K562 (cell line): Measurements from ENCODE around the gene TXLNG. TPM values are rescaled to one million over a fixed set of nuclear protein-coding genes. Genes with fewer than 3 reads are reported as not detected.
A peak's percentile ranks its signal among the peaks of the same experiment; 100 is the strongest.

Experiments used
- ATAC-seq: fragments of 200-7000 bp; cut with Tn5 transposase; 3 replicates; pipeline ENCODE4 v1.9.1; 2020; ENCODE audit warnings: moderate library complexity
- BruUV-seq: library from RNA; stranded (reverse); fragments of 400-500 nt; replicated peaks from 2 replicates; lab custom pipeline; 2021; lab: Mats Ljungman, UMichigan
- CTCF ChIA-PET: fragments of 300-600 bp; formaldehyde crosslinking; extraction: SDS; loops from one replicate; lab custom pipeline; 2021; ENCODE audit warnings: low intra/inter-chr PET ratio; lab: Yijun Ruan, JAX
- POLR2A ChIA-PET: fragments of 300-600, 350-650 bp; sonication (Branson Sonifier 250); formaldehyde crosslinking; extraction: SDS; loops from one replicate; lab custom pipeline; 2021; ENCODE audit warnings: antibody characterized with exemption, inconsistent platforms; lab: Yijun Ruan, JAX
- DNase-seq, 4 experiments: peaks; one replicate each; pipeline versions ENCODE4 v3.0.0 to v3.0.0-alpha.2; 2011 to 2018; ENCODE audit warnings: low spot score in 3 of 4, mixed read lengths in 3 of 4; ENCODE audit errors: extremely low read depth in 1 of 4
- FAIRE-seq: peaks from 2 replicates; lab custom pipeline; 2011; peaks lifted over from hg19 to GRCh38; lab: Jason Lieb, UNC
- H2AFZ ChIP-seq: 2 replicates; pipeline ENCODE4 v1.6.0; 2011; ENCODE audit warnings: low read depth, low read length, control low read depth, inconsistent platforms
- H3K27ac ChIP-seq: fragments of 200-600 bp; 3 replicates; pipeline ENCODE4 v1.8.0; 2011; ENCODE audit warnings: low read depth, mild to moderate bottlenecking, control low read depth, inconsistent platforms, low read length, moderate library complexity, mixed read lengths; ENCODE audit errors: extremely low read depth
- H3K27me3 ChIP-seq, 2 experiments: fragments of 300-600 bp in 1 of 2; 2 replicates in 1 of 2; 3 replicates in 1 of 2; pipeline versions ENCODE4 v1.6.0 to v1.8.0; 2011; ENCODE audit warnings: inconsistent platforms in 2 of 2, low read length in 2 of 2, mild to moderate bottlenecking in 1 of 2, mixed read lengths in 1 of 2, moderate library complexity in 1 of 2; ENCODE audit not compliant: control insufficient read depth in 2 of 2, insufficient read depth in 2 of 2
- H3K36me3 ChIP-seq: fragments of 300-600 bp; 3 replicates; pipeline ENCODE4 v1.8.0; 2011; ENCODE audit warnings: mild to moderate bottlenecking, low read length, inconsistent platforms; ENCODE audit not compliant: control insufficient read depth, insufficient read depth
- H3K4me1 ChIP-seq, 2 experiments: fragments of 200-600 bp in 1 of 2; replicated peaks in 1 of 2; 2 replicates in 1 of 2; 3 replicates in 1 of 2; pipeline versions ENCODE4 v1.5.1 to v1.8.0; 2011; ENCODE audit warnings: inconsistent platforms in 2 of 2, low read length in 2 of 2, mild to moderate bottlenecking in 1 of 2, mixed read lengths in 1 of 2, moderate library complexity in 1 of 2; ENCODE audit not compliant: control insufficient read depth in 2 of 2, insufficient read depth in 2 of 2
- H3K4me2 ChIP-seq: 2 replicates; pipeline ENCODE4 v1.6.1; 2011; ENCODE audit warnings: low read length, control low read depth, inconsistent platforms, mixed read lengths; ENCODE audit not compliant: insufficient read depth
- H3K4me3 ChIP-seq: fragments of 200-600 bp; sonication (generic), shearing (Covaris generic); 2 replicates; pipeline ENCODE4 v1.5.1; 2016; ENCODE audit warnings: control low read depth, inconsistent platforms
- H3K79me2 ChIP-seq: fragments of 200-600 bp; 3 replicates; pipeline ENCODE4 v1.8.0; 2011; ENCODE audit warnings: low read length, inconsistent platforms; ENCODE audit not compliant: control insufficient read depth, insufficient read depth
- H3K9ac ChIP-seq, 2 experiments: 2 replicates each; pipeline versions ENCODE4 v1.6.0 to v1.6.1; 2011; ENCODE audit warnings: low read depth in 2 of 2, low read length in 2 of 2, control low read depth in 1 of 2, inconsistent platforms in 1 of 2, mild to moderate bottlenecking in 1 of 2, mixed read lengths in 1 of 2; ENCODE audit not compliant: insufficient read depth in 1 of 2
- H3K9me1 ChIP-seq: one replicate; pipeline ENCODE4 v1.6.0; 2011; ENCODE audit warnings: inconsistent platforms, mild to moderate bottlenecking, low read length, moderate library complexity; ENCODE audit not compliant: control insufficient read depth, insufficient read depth
- H3K9me3 ChIP-seq: replicated peaks from 2 replicates; pipeline ENCODE4 v1.5.1; 2011; ENCODE audit warnings: low read depth, low read length, inconsistent platforms; ENCODE audit not compliant: control insufficient read depth, insufficient read depth
- H4K20me1 ChIP-seq: replicated peaks from 2 replicates; pipeline ENCODE4 v1.6.1; 2011; ENCODE audit warnings: low read length, inconsistent platforms, mixed read lengths; ENCODE audit not compliant: control insufficient read depth, insufficient read depth
- ZNF445 ChIP-seq: fragments of 250-450 bp; sonication (Bioruptor Pico); IDR thresholded peaks from 2 replicates; pipeline ENCODE4 v1.4.0; 2020; ENCODE audit warnings: low read depth, mild to moderate bottlenecking, moderate library complexity
- ZNF79 ChIP-seq: fragments of 250-450 bp; sonication (Bioruptor Pico); IDR thresholded peaks from 2 replicates; pipeline ENCODE4 v1.4.0; 2020; ENCODE audit warnings: low read depth, mild to moderate bottlenecking, moderate library complexity
- WGBS: fragments of 100-300 bp; shearing (Covaris generic); methylation state at CpG from one replicate; pipeline ENCODE4 v1.1.6; 2016; ENCODE audit warnings: low coverage, mixed read lengths; ENCODE audit not compliant: insufficient coverage; ENCODE audit errors: missing lambda C conversion rate; 5-methylcytosine and 5-hydroxymethylcytosine counted together
- in situ Hi-C: fragments of 300-500 bp; cut with MboI; formaldehyde crosslinking; loops from 4 replicates; pipeline ENCODE4 v1.15.0; 2018; ENCODE audit warnings: inconsistent platforms, mixed read lengths
- intact Hi-C: fragments of 100-400 bp; cut with micrococcal nuclease; formaldehyde crosslinking; loops from 2 replicates; pipeline ENCODE4 v1.14.2; 2022
- polyA plus RNA-seq, 8 experiments: library from polyadenylated mRNA; depleted of rRNA in 4 of 8; stranded (reverse) in 5 of 8; unstranded in 3 of 8; fragments of >200 nt; fragmentation: Nextera tagmentation in 2 of 8; fragmentation: Illumina TruSeq in 1 of 8; extraction: Ambion mirVana in 2 of 8; extraction: Trizol in 1 of 8; gene quantifications; 2 replicates each; pipeline versions ENCODE4 v1.2.1 to v1.2.3, GENCODE V29; 2011 to 2014; ENCODE audit warnings: inconsistent platforms in 1 of 8, missing spikeins in 1 of 8
- total RNA-seq, 7 experiments: library from RNA; depleted of rRNA in 6 of 7; stranded (reverse); fragments of >200 nt in 6 of 7; fragmentation: Illumina TruSeq in 2 of 7; extraction: Trizol in 2 of 7; gene quantifications; 2 replicates each; pipeline versions ENCODE4 v1.2.1 to v1.2.3, GENCODE V29; 2011 to 2021; ENCODE audit warnings: low replicate concordance in 1 of 7
- TF ChIP-seq, protein P1 (sequence below), 2 experiments: fragments of 450-650 bp; conservative IDR thresholded peaks; 2 replicates each; pipeline ENCODE4 v1.6.1; 2017; ENCODE audit warnings: mild to moderate bottlenecking in 2 of 2, moderate library complexity in 2 of 2
- TF ChIP-seq, protein P2 (sequence below): fragments of 450-650 bp; IDR thresholded peaks from 2 replicates; pipeline ENCODE4 v1.6.1; 2016; ENCODE audit warnings: missing biosample characterization, missing genetic modification characterization
- TF ChIP-seq, protein P3 (sequence below): fragments of 450-650 bp; IDR thresholded peaks from 2 replicates; pipeline ENCODE4 v1.6.1; 2016; ENCODE audit warnings: mild to moderate bottlenecking, moderate library complexity

Gene TXLNG
- total and polyA plus RNA-seq, 9 of the 15 experiments (the other 6 are each of a cell fraction or from before 2014, with no cell fraction given), result 13.1 to 47.0 (median 31.6) TPM

DNA sequence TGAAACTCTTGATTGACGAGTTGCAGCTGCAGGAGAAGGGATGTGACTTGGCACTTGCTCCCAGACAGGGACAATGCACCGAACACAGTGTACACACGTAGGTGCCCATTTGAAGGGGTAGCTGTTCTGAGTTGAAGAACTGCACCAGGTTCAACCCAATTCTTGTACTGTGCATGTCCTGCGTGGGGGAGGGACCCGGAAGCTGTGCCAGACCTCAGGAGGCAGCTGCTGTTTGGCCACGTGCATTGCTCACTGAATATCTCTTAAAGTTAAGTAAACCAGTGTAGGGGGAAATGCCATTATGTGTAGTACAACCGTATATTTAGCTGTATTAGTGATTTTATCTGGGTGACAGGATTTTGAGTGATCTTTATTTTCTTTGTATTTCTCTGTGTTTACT is 95.9 kb downstream of the TXLNG start:
- Histone ChIP-seq H3K79me2 (no peaks in the 10 kb centered on the region), H3K27me3 (no peaks in the 10 kb centered on the region; a peak in 2 of 5 replicates), H3K9me1 (no peaks in the 10 kb centered on the region), H3K4me2 (peak overlapping the region; percentile 71), H3K4me1 (peaks cover 5% of the 10 kb centered on the region in 2 experiments; a peak in 4 of 5 replicates), H3K27ac (no peak overlapping the region), H4K20me1 (no peaks in the 10 kb centered on the region), H2AFZ (peak overlapping the region; percentile 100), H3K4me3 (peak overlapping the region; percentile 47), H3K9me3 (no peaks in the 10 kb centered on the region), H3K9ac (peak overlapping the region; percentile 65 to 68; a peak in 2 of 4 replicates), H3K36me3 (no peaks in the 10 kb centered on the region)
- POLR2A ChIA-PET, result no interaction called here
- FAIRE-seq (peak; percentile 29), ATAC-seq (peak; percentile 67), DNase-seq (peak in 2 of 4 experiments; percentile 22 to 37)
- intact Hi-C loops (no loop called here), in situ Hi-C loops (no loop called here)
- CTCF ChIA-PET, result interaction anchor here (1.0 to 1.6 kb wide), 2 partner anchors 56 to 165 kb away, joined by 6 to 7 read pairs; no protein-coding TSS in a partner anchor
- 27% methylated on average over 7 of the region's 7 CpGs for WGBS
- no TSS peak for BruUV-seq
- TF ChIP-seq, protein P1, sequence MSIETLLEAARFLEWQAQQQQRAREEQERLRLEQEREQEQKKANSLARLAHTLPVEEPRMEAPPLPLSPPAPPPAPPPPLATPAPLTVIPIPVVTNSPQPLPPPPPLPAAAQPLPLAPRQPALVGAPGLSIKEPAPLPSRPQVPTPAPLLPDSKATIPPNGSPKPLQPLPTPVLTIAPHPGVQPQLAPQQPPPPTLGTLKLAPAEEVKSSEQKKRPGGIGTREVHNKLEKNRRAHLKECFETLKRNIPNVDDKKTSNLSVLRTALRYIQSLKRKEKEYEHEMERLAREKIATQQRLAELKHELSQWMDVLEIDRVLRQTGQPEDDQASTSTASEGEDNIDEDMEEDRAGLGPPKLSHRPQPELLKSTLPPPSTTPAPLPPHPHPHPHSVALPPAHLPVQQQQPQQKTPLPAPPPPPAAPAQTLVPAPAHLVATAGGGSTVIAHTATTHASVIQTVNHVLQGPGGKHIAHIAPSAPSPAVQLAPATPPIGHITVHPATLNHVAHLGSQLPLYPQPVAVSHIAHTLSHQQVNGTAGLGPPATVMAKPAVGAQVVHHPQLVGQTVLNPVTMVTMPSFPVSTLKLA (conservative IDR thresholded peaks at IDR 0.05), result peak; percentile 45 to 53; a peak in 2 of 4 replicates
- TF ChIP-seq ZNF445 (CRISPR knock-in tag) (no peak), ZNF79 (CRISPR knock-in tag) (no peak)
- TF ChIP-seq, protein P2, sequence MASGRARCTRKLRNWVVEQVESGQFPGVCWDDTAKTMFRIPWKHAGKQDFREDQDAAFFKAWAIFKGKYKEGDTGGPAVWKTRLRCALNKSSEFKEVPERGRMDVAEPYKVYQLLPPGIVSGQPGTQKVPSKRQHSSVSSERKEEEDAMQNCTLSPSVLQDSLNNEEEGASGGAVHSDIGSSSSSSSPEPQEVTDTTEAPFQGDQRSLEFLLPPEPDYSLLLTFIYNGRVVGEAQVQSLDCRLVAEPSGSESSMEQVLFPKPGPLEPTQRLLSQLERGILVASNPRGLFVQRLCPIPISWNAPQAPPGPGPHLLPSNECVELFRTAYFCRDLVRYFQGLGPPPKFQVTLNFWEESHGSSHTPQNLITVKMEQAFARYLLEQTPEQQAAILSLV (tag), result no peak
- TF ChIP-seq, protein P3, sequence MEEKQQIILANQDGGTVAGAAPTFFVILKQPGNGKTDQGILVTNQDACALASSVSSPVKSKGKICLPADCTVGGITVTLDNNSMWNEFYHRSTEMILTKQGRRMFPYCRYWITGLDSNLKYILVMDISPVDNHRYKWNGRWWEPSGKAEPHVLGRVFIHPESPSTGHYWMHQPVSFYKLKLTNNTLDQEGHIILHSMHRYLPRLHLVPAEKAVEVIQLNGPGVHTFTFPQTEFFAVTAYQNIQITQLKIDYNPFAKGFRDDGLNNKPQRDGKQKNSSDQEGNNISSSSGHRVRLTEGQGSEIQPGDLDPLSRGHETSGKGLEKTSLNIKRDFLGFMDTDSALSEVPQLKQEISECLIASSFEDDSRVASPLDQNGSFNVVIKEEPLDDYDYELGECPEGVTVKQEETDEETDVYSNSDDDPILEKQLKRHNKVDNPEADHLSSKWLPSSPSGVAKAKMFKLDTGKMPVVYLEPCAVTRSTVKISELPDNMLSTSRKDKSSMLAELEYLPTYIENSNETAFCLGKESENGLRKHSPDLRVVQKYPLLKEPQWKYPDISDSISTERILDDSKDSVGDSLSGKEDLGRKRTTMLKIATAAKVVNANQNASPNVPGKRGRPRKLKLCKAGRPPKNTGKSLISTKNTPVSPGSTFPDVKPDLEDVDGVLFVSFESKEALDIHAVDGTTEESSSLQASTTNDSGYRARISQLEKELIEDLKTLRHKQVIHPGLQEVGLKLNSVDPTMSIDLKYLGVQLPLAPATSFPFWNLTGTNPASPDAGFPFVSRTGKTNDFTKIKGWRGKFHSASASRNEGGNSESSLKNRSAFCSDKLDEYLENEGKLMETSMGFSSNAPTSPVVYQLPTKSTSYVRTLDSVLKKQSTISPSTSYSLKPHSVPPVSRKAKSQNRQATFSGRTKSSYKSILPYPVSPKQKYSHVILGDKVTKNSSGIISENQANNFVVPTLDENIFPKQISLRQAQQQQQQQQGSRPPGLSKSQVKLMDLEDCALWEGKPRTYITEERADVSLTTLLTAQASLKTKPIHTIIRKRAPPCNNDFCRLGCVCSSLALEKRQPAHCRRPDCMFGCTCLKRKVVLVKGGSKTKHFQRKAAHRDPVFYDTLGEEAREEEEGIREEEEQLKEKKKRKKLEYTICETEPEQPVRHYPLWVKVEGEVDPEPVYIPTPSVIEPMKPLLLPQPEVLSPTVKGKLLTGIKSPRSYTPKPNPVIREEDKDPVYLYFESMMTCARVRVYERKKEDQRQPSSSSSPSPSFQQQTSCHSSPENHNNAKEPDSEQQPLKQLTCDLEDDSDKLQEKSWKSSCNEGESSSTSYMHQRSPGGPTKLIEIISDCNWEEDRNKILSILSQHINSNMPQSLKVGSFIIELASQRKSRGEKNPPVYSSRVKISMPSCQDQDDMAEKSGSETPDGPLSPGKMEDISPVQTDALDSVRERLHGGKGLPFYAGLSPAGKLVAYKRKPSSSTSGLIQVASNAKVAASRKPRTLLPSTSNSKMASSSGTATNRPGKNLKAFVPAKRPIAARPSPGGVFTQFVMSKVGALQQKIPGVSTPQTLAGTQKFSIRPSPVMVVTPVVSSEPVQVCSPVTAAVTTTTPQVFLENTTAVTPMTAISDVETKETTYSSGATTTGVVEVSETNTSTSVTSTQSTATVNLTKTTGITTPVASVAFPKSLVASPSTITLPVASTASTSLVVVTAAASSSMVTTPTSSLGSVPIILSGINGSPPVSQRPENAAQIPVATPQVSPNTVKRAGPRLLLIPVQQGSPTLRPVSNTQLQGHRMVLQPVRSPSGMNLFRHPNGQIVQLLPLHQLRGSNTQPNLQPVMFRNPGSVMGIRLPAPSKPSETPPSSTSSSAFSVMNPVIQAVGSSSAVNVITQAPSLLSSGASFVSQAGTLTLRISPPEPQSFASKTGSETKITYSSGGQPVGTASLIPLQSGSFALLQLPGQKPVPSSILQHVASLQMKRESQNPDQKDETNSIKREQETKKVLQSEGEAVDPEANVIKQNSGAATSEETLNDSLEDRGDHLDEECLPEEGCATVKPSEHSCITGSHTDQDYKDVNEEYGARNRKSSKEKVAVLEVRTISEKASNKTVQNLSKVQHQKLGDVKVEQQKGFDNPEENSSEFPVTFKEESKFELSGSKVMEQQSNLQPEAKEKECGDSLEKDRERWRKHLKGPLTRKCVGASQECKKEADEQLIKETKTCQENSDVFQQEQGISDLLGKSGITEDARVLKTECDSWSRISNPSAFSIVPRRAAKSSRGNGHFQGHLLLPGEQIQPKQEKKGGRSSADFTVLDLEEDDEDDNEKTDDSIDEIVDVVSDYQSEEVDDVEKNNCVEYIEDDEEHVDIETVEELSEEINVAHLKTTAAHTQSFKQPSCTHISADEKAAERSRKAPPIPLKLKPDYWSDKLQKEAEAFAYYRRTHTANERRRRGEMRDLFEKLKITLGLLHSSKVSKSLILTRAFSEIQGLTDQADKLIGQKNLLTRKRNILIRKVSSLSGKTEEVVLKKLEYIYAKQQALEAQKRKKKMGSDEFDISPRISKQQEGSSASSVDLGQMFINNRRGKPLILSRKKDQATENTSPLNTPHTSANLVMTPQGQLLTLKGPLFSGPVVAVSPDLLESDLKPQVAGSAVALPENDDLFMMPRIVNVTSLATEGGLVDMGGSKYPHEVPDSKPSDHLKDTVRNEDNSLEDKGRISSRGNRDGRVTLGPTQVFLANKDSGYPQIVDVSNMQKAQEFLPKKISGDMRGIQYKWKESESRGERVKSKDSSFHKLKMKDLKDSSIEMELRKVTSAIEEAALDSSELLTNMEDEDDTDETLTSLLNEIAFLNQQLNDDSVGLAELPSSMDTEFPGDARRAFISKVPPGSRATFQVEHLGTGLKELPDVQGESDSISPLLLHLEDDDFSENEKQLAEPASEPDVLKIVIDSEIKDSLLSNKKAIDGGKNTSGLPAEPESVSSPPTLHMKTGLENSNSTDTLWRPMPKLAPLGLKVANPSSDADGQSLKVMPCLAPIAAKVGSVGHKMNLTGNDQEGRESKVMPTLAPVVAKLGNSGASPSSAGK, result peak; percentile 15; the same call in 1 of the 2 replicates
